ENCODE results near the gene ILDR1. TPM values are rescaled to one million over a fixed set of nuclear protein-coding genes. Genes with fewer than 3 reads are reported as not detected.

ILDR1 gene
- total RNA-seq, 1 experiment from 2014 or later, result 2.3 TPM

DNA sequence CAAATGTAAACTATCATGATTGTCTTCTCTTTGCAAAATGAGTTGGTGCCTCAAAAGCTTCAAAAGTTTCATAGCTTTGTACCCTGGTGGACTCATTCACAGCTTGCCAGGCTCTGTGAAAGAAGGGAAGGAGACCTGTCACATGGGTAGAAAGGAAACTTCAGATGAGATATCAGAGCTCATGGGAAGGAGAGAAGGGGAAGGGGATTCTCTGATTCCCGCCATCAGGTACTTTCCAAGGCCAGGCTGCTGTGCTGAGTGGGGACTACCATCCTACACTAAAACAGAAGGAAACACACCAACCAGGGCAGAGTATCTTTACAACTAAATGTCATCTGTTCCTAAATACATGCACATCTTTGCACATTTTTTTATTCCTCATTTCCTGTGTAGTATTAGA, 9.2 kb downstream of the ILDR1 start:
- no peaks in the 10 kb centered on the region for H3K9me3 Mint-ChIP-seq
- ChIA-PET CTCF (interaction anchor here (2.3 kb wide), 1 partner anchor 17 kb away, joined by 9 read pairs; no protein-coding TSS in a partner anchor), POLR2A (no interaction called here)

More for the DNA sequence above, 9.2 kb downstream of the ILDR1 start:
- DNase-seq (ENCODE audit: low spot score) (no peak), ATAC-seq (no peak)
- TF ChIP-seq ZNF219 (CRISPR knock-in tag; IDR thresholded peaks at IDR 0.05; ENCODE audit: borderline replicate concordance), result no peak
- TF ChIP-seq GABPB1 (CRISPR knock-in tag; IDR thresholded peaks at IDR 0.05), result no peak
- TF ChIP-seq, protein P1, sequence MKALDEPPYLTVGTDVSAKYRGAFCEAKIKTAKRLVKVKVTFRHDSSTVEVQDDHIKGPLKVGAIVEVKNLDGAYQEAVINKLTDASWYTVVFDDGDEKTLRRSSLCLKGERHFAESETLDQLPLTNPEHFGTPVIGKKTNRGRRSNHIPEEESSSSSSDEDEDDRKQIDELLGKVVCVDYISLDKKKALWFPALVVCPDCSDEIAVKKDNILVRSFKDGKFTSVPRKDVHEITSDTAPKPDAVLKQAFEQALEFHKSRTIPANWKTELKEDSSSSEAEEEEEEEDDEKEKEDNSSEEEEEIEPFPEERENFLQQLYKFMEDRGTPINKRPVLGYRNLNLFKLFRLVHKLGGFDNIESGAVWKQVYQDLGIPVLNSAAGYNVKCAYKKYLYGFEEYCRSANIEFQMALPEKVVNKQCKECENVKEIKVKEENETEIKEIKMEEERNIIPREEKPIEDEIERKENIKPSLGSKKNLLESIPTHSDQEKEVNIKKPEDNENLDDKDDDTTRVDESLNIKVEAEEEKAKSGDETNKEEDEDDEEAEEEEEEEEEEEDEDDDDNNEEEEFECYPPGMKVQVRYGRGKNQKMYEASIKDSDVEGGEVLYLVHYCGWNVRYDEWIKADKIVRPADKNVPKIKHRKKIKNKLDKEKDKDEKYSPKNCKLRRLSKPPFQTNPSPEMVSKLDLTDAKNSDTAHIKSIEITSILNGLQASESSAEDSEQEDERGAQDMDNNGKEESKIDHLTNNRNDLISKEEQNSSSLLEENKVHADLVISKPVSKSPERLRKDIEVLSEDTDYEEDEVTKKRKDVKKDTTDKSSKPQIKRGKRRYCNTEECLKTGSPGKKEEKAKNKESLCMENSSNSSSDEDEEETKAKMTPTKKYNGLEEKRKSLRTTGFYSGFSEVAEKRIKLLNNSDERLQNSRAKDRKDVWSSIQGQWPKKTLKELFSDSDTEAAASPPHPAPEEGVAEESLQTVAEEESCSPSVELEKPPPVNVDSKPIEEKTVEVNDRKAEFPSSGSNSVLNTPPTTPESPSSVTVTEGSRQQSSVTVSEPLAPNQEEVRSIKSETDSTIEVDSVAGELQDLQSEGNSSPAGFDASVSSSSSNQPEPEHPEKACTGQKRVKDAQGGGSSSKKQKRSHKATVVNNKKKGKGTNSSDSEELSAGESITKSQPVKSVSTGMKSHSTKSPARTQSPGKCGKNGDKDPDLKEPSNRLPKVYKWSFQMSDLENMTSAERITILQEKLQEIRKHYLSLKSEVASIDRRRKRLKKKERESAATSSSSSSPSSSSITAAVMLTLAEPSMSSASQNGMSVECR (CRISPR knock-in tag; IDR thresholded peaks at IDR 0.05; ENCODE audit: borderline replicate concordance), result no peak
- TF ChIP-seq, protein P2, sequence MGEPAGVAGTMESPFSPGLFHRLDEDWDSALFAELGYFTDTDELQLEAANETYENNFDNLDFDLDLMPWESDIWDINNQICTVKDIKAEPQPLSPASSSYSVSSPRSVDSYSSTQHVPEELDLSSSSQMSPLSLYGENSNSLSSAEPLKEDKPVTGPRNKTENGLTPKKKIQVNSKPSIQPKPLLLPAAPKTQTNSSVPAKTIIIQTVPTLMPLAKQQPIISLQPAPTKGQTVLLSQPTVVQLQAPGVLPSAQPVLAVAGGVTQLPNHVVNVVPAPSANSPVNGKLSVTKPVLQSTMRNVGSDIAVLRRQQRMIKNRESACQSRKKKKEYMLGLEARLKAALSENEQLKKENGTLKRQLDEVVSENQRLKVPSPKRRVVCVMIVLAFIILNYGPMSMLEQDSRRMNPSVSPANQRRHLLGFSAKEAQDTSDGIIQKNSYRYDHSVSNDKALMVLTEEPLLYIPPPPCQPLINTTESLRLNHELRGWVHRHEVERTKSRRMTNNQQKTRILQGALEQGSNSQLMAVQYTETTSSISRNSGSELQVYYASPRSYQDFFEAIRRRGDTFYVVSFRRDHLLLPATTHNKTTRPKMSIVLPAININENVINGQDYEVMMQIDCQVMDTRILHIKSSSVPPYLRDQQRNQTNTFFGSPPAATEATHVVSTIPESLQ (CRISPR knock-in tag; IDR thresholded peaks at IDR 0.05), result no peak
- no peak for TF ChIP-seq PRRX2 (CRISPR knock-in tag; IDR thresholded peaks at IDR 0.05)
- no peak for TF ChIP-seq ZNF138 (CRISPR knock-in tag; conservative IDR thresholded peaks at IDR 0.05)
- TF ChIP-seq, protein P3, sequence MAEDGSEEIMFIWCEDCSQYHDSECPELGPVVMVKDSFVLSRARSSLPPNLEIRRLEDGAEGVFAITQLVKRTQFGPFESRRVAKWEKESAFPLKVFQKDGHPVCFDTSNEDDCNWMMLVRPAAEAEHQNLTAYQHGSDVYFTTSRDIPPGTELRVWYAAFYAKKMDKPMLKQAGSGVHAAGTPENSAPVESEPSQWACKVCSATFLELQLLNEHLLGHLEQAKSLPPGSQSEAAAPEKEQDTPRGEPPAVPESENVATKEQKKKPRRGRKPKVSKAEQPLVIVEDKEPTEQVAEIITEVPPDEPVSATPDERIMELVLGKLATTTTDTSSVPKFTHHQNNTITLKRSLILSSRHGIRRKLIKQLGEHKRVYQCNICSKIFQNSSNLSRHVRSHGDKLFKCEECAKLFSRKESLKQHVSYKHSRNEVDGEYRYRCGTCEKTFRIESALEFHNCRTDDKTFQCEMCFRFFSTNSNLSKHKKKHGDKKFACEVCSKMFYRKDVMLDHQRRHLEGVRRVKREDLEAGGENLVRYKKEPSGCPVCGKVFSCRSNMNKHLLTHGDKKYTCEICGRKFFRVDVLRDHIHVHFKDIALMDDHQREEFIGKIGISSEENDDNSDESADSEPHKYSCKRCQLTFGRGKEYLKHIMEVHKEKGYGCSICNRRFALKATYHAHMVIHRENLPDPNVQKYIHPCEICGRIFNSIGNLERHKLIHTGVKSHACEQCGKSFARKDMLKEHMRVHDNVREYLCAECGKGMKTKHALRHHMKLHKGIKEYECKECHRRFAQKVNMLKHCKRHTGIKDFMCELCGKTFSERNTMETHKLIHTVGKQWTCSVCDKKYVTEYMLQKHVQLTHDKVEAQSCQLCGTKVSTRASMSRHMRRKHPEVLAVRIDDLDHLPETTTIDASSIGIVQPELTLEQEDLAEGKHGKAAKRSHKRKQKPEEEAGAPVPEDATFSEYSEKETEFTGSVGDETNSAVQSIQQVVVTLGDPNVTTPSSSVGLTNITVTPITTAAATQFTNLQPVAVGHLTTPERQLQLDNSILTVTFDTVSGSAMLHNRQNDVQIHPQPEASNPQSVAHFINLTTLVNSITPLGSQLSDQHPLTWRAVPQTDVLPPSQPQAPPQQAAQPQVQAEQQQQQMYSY (CRISPR knock-in tag; IDR thresholded peaks at IDR 0.05), result no peak
- TF ChIP-seq TEAD4 (CRISPR knock-in tag; IDR thresholded peaks at IDR 0.05), result no peak
- TF ChIP-seq RORB (CRISPR knock-in tag; IDR thresholded peaks at IDR 0.05), result no peak
- TF ChIP-seq GRHL2 (CRISPR knock-in tag; IDR thresholded peaks at IDR 0.05; ENCODE audit: insufficient replicate concordance, severe bottlenecking), result no peak
- no peak for TF ChIP-seq NFE2L1 (CRISPR knock-in tag; IDR thresholded peaks at IDR 0.05)
- TF ChIP-seq ZNF671 (CRISPR knock-in tag; IDR thresholded peaks at IDR 0.05), result no peak
- TF ChIP-seq MYBL2 (CRISPR knock-in tag; IDR thresholded peaks at IDR 0.05), result no peak
- no peak for TF ChIP-seq HMGA2 (CRISPR knock-in tag; IDR thresholded peaks at IDR 0.05)
- TF ChIP-seq, protein P4, sequence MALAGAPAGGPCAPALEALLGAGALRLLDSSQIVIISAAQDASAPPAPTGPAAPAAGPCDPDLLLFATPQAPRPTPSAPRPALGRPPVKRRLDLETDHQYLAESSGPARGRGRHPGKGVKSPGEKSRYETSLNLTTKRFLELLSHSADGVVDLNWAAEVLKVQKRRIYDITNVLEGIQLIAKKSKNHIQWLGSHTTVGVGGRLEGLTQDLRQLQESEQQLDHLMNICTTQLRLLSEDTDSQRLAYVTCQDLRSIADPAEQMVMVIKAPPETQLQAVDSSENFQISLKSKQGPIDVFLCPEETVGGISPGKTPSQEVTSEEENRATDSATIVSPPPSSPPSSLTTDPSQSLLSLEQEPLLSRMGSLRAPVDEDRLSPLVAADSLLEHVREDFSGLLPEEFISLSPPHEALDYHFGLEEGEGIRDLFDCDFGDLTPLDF (CRISPR knock-in tag; IDR thresholded peaks at IDR 0.05), result no peak
- no peak for TF ChIP-seq ZNF263 (CRISPR knock-in tag; IDR thresholded peaks at IDR 0.05; ENCODE audit: low read depth)
- TF ChIP-seq, protein P5, sequence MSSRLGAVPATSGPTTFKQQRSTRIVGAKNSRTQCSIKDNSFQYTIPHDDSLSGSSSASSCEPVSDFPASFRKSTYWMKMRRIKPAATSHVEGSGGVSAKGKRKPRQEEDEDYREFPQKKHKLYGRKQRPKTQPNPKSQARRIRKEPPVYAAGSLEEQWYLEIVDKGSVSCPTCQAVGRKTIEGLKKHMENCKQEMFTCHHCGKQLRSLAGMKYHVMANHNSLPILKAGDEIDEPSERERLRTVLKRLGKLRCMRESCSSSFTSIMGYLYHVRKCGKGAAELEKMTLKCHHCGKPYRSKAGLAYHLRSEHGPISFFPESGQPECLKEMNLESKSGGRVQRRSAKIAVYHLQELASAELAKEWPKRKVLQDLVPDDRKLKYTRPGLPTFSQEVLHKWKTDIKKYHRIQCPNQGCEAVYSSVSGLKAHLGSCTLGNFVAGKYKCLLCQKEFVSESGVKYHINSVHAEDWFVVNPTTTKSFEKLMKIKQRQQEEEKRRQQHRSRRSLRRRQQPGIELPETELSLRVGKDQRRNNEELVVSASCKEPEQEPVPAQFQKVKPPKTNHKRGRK (CRISPR knock-in tag; IDR thresholded peaks at IDR 0.05; ENCODE audit: borderline replicate concordance), result no peak
- Mint-ChIP-seq H3K36me3 (no peaks in the 10 kb centered on the region), H3K4me3 (no peak overlapping the region), H3K27ac (no peak overlapping the region), H3K4me1 (peaks cover 20% of the 10 kb centered on the region), H3K27me3 (ENCODE audit: low read depth) (no peaks in the 10 kb centered on the region)

Data from WTC11 (cell line).